HG03575 (cell line): ENCODE data around the gene OSBPL3.

ENCODE experiments used
- ATAC-seq: cut with Tn5 transposase; IDR thresholded peaks from one replicate; pipeline ENCODE4 v1.9.1; 2021; ENCODE audit not compliant: unreplicated experiment, insufficient number of reproducible peaks, low FRiP score; ENCODE audit errors: extremely low read depth

Gene OSBPL3

GRCh38 chr7:24962418-24962962 lies 17.5 kb downstream of the OSBPL3 start:
- no peak for ATAC-seq

- no peak for ATAC-seq
Observed at GRCh38 chr7:24959735-24960485, 20.1 kb downstream of the OSBPL3 start.

GRCh38 chr7:24958399-24958798 lies 21.6 kb downstream of the OSBPL3 start:
- ATAC-seq: no peak

- ATAC-seq: no peak
Observed at GRCh38 chr7:24956021-24956420, 24.0 kb downstream of the OSBPL3 start.

GRCh38 chr7:24955313-24955712 lies 24.7 kb downstream of the OSBPL3 start:
- no peak for ATAC-seq

- no peak for ATAC-seq
Observed at GRCh38 chr7:24952464-24952863, 27.5 kb downstream of the OSBPL3 start.

- no peak for ATAC-seq
Observed at GRCh38 chr7:24951441-24951980, 28.5 kb downstream of the OSBPL3 start.

GRCh38 chr7:24949884-24950283 lies 30.1 kb downstream of the OSBPL3 start:
- ATAC-seq: no peak

GRCh38 chr7:24948739-24949138 lies 31.2 kb downstream of the OSBPL3 start:
- ATAC-seq: no peak

GRCh38 chr7:24946467-24946866 lies 33.5 kb downstream of the OSBPL3 start:
- no peak for ATAC-seq

- ATAC-seq: no peak
Observed at GRCh38 chr7:24945899-24946298, 34.1 kb downstream of the OSBPL3 start.

- no peak for ATAC-seq
Observed at GRCh38 chr7:24943096-24943948, 36.7 kb downstream of the OSBPL3 start.

GRCh38 chr7:24942226-24942625 lies 37.8 kb downstream of the OSBPL3 start:
- ATAC-seq: no peak

- ATAC-seq: no peak
Observed at GRCh38 chr7:24939416-24939815, 40.6 kb downstream of the OSBPL3 start.

- ATAC-seq: no peak
Observed at GRCh38 chr7:24936121-24936824, 43.7 kb downstream of the OSBPL3 start.

- ATAC-seq: no peak
Observed at GRCh38 chr7:24933298-24933697, 46.7 kb downstream of the OSBPL3 start.

- no peak for ATAC-seq
Observed at GRCh38 chr7:24932815-24933214, 47.2 kb downstream of the OSBPL3 start.

GRCh38 chr7:24932389-24932788 lies 47.6 kb downstream of the OSBPL3 start:
- no peak for ATAC-seq

- no peak for ATAC-seq
Observed at GRCh38 chr7:24931844-24932243, 48.1 kb downstream of the OSBPL3 start.
